Panc1 (cell line): ENCODE results near the gene FECH.

Experiments used
- CTCF ChIP-seq: fragments of 450-650 bp; IDR thresholded peaks from 2 replicates; pipeline ENCODE4 v1.5.1; 2017; ENCODE audit warnings: mild to moderate bottlenecking
- POLR2AphosphoS5 ChIP-seq: IDR thresholded peaks from 2 replicates; pipeline ENCODE4 v1.6.1; 2012; ENCODE audit warnings: mild to moderate bottlenecking, low read depth, low read length, moderate library complexity
- REST ChIP-seq, 2 experiments: IDR thresholded peaks; 2 replicates each; pipeline ENCODE4 v1.6.1; 2011 to 2012; ENCODE audit warnings: low read depth in 2 of 2, control low read depth in 1 of 2, low read length in 1 of 2, mild to moderate bottlenecking in 1 of 2, moderate library complexity in 1 of 2; ENCODE audit not compliant: insufficient read depth in 1 of 2

GRCh38 chr18:57544936-57545660 lies 41.4 kb downstream of the FECH start:
- no peak for TF ChIP-seq CTCF
- no peak for TF ChIP-seq REST (IDR thresholded peaks at IDR 0.05; ENCODE audit: insufficient read depth in 1 of 2, low read depth in 2 of 2, low read length in 1 of 2)
- no peak for TF ChIP-seq POLR2AphosphoS5
